IPS-NIHi11 (cell line): Measurements from ENCODE around the gene ATP1B1.

ENCODE experiments used
- DNase-seq: peaks from one replicate; pipeline ENCODE4 v3.0.0; 2012; ENCODE audit warnings: mixed read lengths, low spot score

Gene ATP1B1

GRCh38 chr1:169106095-169106920 lies at the start of gene ATP1B1:
ATP1B1 (plus strand) TSS chr1:169106690; CDS start chr1:169106830, 140 bp downstream.
- DNase-seq, result peak; percentile 92

GRCh38 chr1:169059421-169059820 lies 47.1 kb upstream of the ATP1B1 start:
- no peak for DNase-seq

GRCh38 chr1:169060043-169060722 lies 46.3 kb upstream of the ATP1B1 start:
- no peak for DNase-seq

GRCh38 chr1:169060919-169061639 lies 45.4 kb upstream of the ATP1B1 start:
- DNase-seq, result no peak

- no peak for DNase-seq
Observed at GRCh38 chr1:169062152-169062551, 44.3 kb upstream of the ATP1B1 start.

GRCh38 chr1:169064103-169064502 lies 42.4 kb upstream of the ATP1B1 start:
- DNase-seq, result no peak

GRCh38 chr1:169070547-169070946 lies 35.9 kb upstream of the ATP1B1 start:
- no peak for DNase-seq

- DNase-seq, result no peak
Observed at GRCh38 chr1:169070958-169071357, 35.5 kb upstream of the ATP1B1 start.

- no peak for DNase-seq
Observed at GRCh38 chr1:169072945-169073725, 33.4 kb upstream of the ATP1B1 start.

GRCh38 chr1:169078163-169078883 lies 28.2 kb upstream of the ATP1B1 start:
- DNase-seq, result no peak

GRCh38 chr1:169081503-169082123 lies 24.9 kb upstream of the ATP1B1 start:
- DNase-seq, result no peak

GRCh38 chr1:169085911-169086310 lies 20.6 kb upstream of the ATP1B1 start:
- DNase-seq, result no peak

- no peak for DNase-seq
Observed at GRCh38 chr1:169086603-169087455, 19.7 kb upstream of the ATP1B1 start.

- no peak for DNase-seq
Observed at GRCh38 chr1:169087876-169088275, 18.6 kb upstream of the ATP1B1 start.

- no peak for DNase-seq
Observed at GRCh38 chr1:169089776-169090175, 16.7 kb upstream of the ATP1B1 start.

- DNase-seq, result no peak
Observed at GRCh38 chr1:169090308-169090899, 16.1 kb upstream of the ATP1B1 start.

GRCh38 chr1:169090900-169091311 lies 15.6 kb upstream of the ATP1B1 start:
- no peak for DNase-seq

GRCh38 chr1:169091480-169091941 lies 15.0 kb upstream of the ATP1B1 start:
- DNase-seq, result no peak

GRCh38 chr1:169092399-169092798 lies 14.1 kb upstream of the ATP1B1 start:
- DNase-seq, result no peak
